GM12891 (cell line): ENCODE measurements around the gene COPG2.

Source experiments
- PAX5 ChIP-seq: IDR thresholded peaks from 2 replicates; pipeline ENCODE4 v1.6.1; 2011; ENCODE audit warnings: low read length, moderate library complexity, mild to moderate bottlenecking; ENCODE audit not compliant: insufficient read depth, severe bottlenecking
- POLR2A ChIP-seq: IDR thresholded peaks from 2 replicates; pipeline ENCODE4 v1.6.1; 2011; ENCODE audit warnings: low read depth, low read length, control low read depth
- POLR2AphosphoS5 ChIP-seq: IDR thresholded peaks from 2 replicates; pipeline ENCODE4 v1.6.1; 2011; ENCODE audit warnings: low read depth, low read length, control low read depth
- SPI1 ChIP-seq: IDR thresholded peaks from 2 replicates; pipeline ENCODE4 v1.6.1; 2011; ENCODE audit warnings: low read depth, low read length, control low read depth
- TAF1 ChIP-seq: IDR thresholded peaks from 2 replicates; pipeline ENCODE4 v1.6.1; 2011; ENCODE audit warnings: low read depth, low read length, control low read depth

GRCh38 chr7:130699686-130700085 lies 31.1 kb upstream of the COPG2 start:
- TF ChIP-seq POLR2AphosphoS5 (no peak), POLR2A (no peak), TAF1 (no peak), SPI1 (no peak), PAX5 (no peak)
